A549 (cell line): ENCODE results near the gene F11. TPM values are rescaled to one million over a fixed set of nuclear protein-coding genes. Genes with fewer than 3 reads are reported as not detected.

Experiments used
- ATAC-seq, 2 experiments: fragments of 200-7000 bp in 1 of 2; fragments of >200 bp in 1 of 2; cut with Nextera tagmentation in 1 of 2; cut with Tn5 transposase in 1 of 2; 3 replicates each; pipeline versions ENCODE4 v1.8.0 to v1.9.1; 2018 to 2020; ENCODE audit warnings: mild to moderate bottlenecking in 1 of 2, moderate library complexity in 1 of 2
- CTCF ChIA-PET: fragments of 300-600 bp; sonication (Branson Sonifier 250); formaldehyde crosslinking; extraction: SDS; loops from one replicate; lab custom pipeline; 2021; ENCODE audit warnings: antibody characterized with exemption, inconsistent platforms; lab: Yijun Ruan, JAX
- POLR2A ChIA-PET: fragments of 350-600 bp; formaldehyde crosslinking; extraction: SDS; loops from one replicate; lab custom pipeline; 2021; ENCODE audit warnings: antibody characterized with exemption, inconsistent platforms; lab: Yijun Ruan, JAX
- DNase-seq, 2 experiments: peaks; one replicate each; pipeline versions ENCODE4 v3.0.0 to v3.0.0-alpha.2; 2011 to 2016; ENCODE audit warnings: low read depth in 1 of 2, low spot score in 1 of 2
- FAIRE-seq: peaks from 2 replicates; lab custom pipeline; 2011; peaks lifted over from hg19 to GRCh38; lab: Jason Lieb, UNC
- H3K27ac ChIP-seq, 2 experiments: fragments of >200 bp; sonication (Bioruptor Twin); formaldehyde crosslinking; 3 replicates each; pipeline ENCODE4 v1.5.1; 2016 to 2017
- H3K4me1 ChIP-seq: fragments of >200 bp; sonication (Bioruptor Twin); formaldehyde crosslinking; 3 replicates; pipeline ENCODE4 v1.6.1; 2016
- H3K4me2 ChIP-seq: fragments of >200 bp; sonication (Bioruptor Twin); formaldehyde crosslinking; 3 replicates; pipeline ENCODE4 v1.6.1; 2016
- H3K4me3 ChIP-seq: fragments of >200 bp; sonication (Bioruptor Twin); formaldehyde crosslinking; 3 replicates; pipeline ENCODE4 v1.5.1; 2016
- H3K9me3 ChIP-seq: fragments of >200 bp; sonication (Bioruptor Twin); formaldehyde crosslinking; 3 replicates; pipeline ENCODE4 v1.6.1; 2016
- CBX2 ChIP-seq: fragments of 200-600 bp; sonication (generic); IDR thresholded peaks from 2 replicates; pipeline ENCODE4 v1.6.1; 2016; ENCODE audit warnings: low read depth, mild to moderate bottlenecking, borderline replicate concordance
- CEBPB ChIP-seq, 2 experiments: fragments of >200 bp in 1 of 2; sonication (Bioruptor Twin) in 1 of 2; formaldehyde crosslinking in 1 of 2; IDR thresholded peaks; 2 replicates each; pipeline ENCODE4 v1.6.1; 2012 to 2016
- CHD2 ChIP-seq: fragments of 150-350 bp; IDR thresholded peaks from 2 replicates; pipeline ENCODE4 v1.6.1; 2014; ENCODE audit warnings: low read length; ENCODE audit not compliant: partially characterized antibody
- CHD4 ChIP-seq: fragments of 200-600 bp; sonication (generic); IDR thresholded peaks from 2 replicates; pipeline ENCODE4 v1.6.1; 2016; ENCODE audit warnings: antibody characterized with exemption, mild to moderate bottlenecking, borderline replicate concordance
- EHF ChIP-seq: fragments of 250-450 bp; sonication (Bioruptor Pico); IDR thresholded peaks from 2 replicates; pipeline ENCODE4 v1.5.0; 2020; ENCODE audit warnings: mild to moderate bottlenecking
- EP300 ChIP-seq, 2 experiments: fragments of >200 bp; sonication (Bioruptor Twin); formaldehyde crosslinking; IDR thresholded peaks; 2 replicates in 1 of 2; 3 replicates in 1 of 2; pipeline ENCODE4 v1.6.1; 2016 to 2017
- ESRRA ChIP-seq: fragments of 150-350 bp; IDR thresholded peaks from 2 replicates; pipeline ENCODE4 v1.6.1; 2014; ENCODE audit warnings: mild to moderate bottlenecking, low read length, borderline replicate concordance
- FOSB ChIP-seq: fragments of 250-450 bp; sonication (Bioruptor Pico); IDR thresholded peaks from 2 replicates; pipeline ENCODE4 v1.5.0; 2020; ENCODE audit warnings: mild to moderate bottlenecking, moderate library complexity
- FOSL2 ChIP-seq, 2 experiments: fragments of 450-650 bp in 1 of 2; fragments of >200 bp in 1 of 2; sonication (Bioruptor Twin) in 1 of 2; formaldehyde crosslinking; IDR thresholded peaks; 2 replicates each; pipeline versions ENCODE4 v1.5.0 to v1.6.1; 2016 to 2020; ENCODE audit warnings: mild to moderate bottlenecking in 1 of 2, moderate library complexity in 1 of 2
- HDAC2 ChIP-seq: fragments of 200-600 bp; sonication (generic); IDR thresholded peaks from 2 replicates; pipeline ENCODE4 v1.6.1; 2016
- HMGXB4 ChIP-seq: fragments of 250-450 bp; sonication (Bioruptor Pico); IDR thresholded peaks from 2 replicates; pipeline ENCODE4 v1.5.0; 2021; ENCODE audit warnings: mild to moderate bottlenecking, moderate library complexity, borderline replicate concordance
- JUN ChIP-seq, 2 experiments: fragments of >200 bp; sonication (Bioruptor Twin); formaldehyde crosslinking; IDR thresholded peaks; 2 replicates in 1 of 2; 3 replicates in 1 of 2; pipeline ENCODE4 v1.6.1; 2016 to 2017
- KDM5A ChIP-seq: fragments of 200-600 bp; sonication (generic); IDR thresholded peaks from 2 replicates; pipeline ENCODE4 v1.6.1; 2016; ENCODE audit warnings: antibody characterized with exemption, mild to moderate bottlenecking
- MAZ ChIP-seq: fragments of 150-350 bp; IDR thresholded peaks from 2 replicates; pipeline ENCODE4 v1.6.1; 2014; ENCODE audit warnings: antibody characterized with exemption, low read depth, low read length, borderline replicate concordance
- NR3C1 ChIP-seq: fragments of >200 bp; sonication (Bioruptor Twin); formaldehyde crosslinking; IDR thresholded peaks from 3 replicates; pipeline ENCODE4 v1.6.1; 2017
- PHF8 ChIP-seq: fragments of 200-600 bp; sonication (generic); IDR thresholded peaks from 2 replicates; pipeline ENCODE4 v1.6.1; 2016; ENCODE audit warnings: low read depth, mild to moderate bottlenecking, antibody characterized with exemption, moderate library complexity, borderline replicate concordance
- RFX5 ChIP-seq: fragments of 450-650 bp; IDR thresholded peaks from 2 replicates; pipeline ENCODE4 v1.7.1; 2014; ENCODE audit warnings: antibody characterized with exemption, mild to moderate bottlenecking, moderate library complexity
- RNF2 ChIP-seq: fragments of 200-600 bp; sonication (generic); IDR thresholded peaks from 2 replicates; pipeline ENCODE4 v1.6.1; 2016; ENCODE audit warnings: low read depth, mild to moderate bottlenecking, antibody characterized with exemption, moderate library complexity, borderline replicate concordance
- SMC3 ChIP-seq: fragments of >200 bp; sonication (Bioruptor Twin); formaldehyde crosslinking; IDR thresholded peaks from 3 replicates; pipeline ENCODE4 v1.6.1; 2018; ENCODE audit warnings: inconsistent platforms
- TP53 ChIP-seq: fragments of 250-450 bp; sonication (Bioruptor Pico); IDR thresholded peaks from 2 replicates; pipeline ENCODE4 v1.5.0; 2021; ENCODE audit warnings: mild to moderate bottlenecking, moderate library complexity
- ZSCAN20 ChIP-seq: fragments of 250-450 bp; sonication (Bioruptor Pico); IDR thresholded peaks from 2 replicates; pipeline ENCODE4 v1.8.0; 2022; ENCODE audit warnings: mild to moderate bottlenecking, moderate library complexity
- WGBS: methylation state at CpG from one replicate; pipeline ENCODE4 v1.1.6; 2017; ENCODE audit errors: missing lambda C conversion rate; 5-methylcytosine and 5-hydroxymethylcytosine counted together
- polyA plus RNA-seq, 4 experiments: library from polyadenylated mRNA; depleted of rRNA in 3 of 4; stranded (reverse); fragments of >200 nt; fragmentation: RNase III in 1 of 4; extraction: RNeasy Plus Mini Kit Qiagen cat#74134 plus additional on column Dnase treatment in 1 of 4; gene quantifications; 2 replicates in 3 of 4; 3 replicates in 1 of 4; pipeline ENCODE4 v1.2.3, GENCODE V29; 2011 to 2017
- TF ChIP-seq, protein P1 (sequence below): fragments of >200 bp; sonication (Bioruptor Twin); formaldehyde crosslinking; IDR thresholded peaks from 3 replicates; pipeline ENCODE4 v1.6.1; 2016

F11 gene
- polyA plus RNA-seq, 2 of the 4 experiments (the other 2 are of a cell fraction) = not detected

- POLR2A ChIA-PET = no interaction called here
- no peak overlapping the region for H3K27ac ChIP-seq
- FAIRE-seq (no peak), DNase-seq (no peak), ATAC-seq (no peak)
- no peaks in the 10 kb centered on the region for H3K9me3 ChIP-seq
- TF ChIP-seq CHD4 = no peak
- TF ChIP-seq SMC3 = no peak
- no peaks in the 10 kb centered on the region for H3K4me1 ChIP-seq
- H3K4me3 ChIP-seq = no peak overlapping the region
- 93% methylated on average over 25 of the region's 39 CpGs for WGBS
- CTCF ChIA-PET = interaction anchor here (1.5 to 2.2 kb wide), 3 partner anchors 10 to 289 kb away, joined by 3 to 7 read pairs (median 7); no protein-coding TSS in a partner anchor
- H3K4me2 ChIP-seq = no peak overlapping the region
Observed at GRCh38 chr4:186298031-186298647, 32.1 kb downstream of the F11 start.

DNA sequence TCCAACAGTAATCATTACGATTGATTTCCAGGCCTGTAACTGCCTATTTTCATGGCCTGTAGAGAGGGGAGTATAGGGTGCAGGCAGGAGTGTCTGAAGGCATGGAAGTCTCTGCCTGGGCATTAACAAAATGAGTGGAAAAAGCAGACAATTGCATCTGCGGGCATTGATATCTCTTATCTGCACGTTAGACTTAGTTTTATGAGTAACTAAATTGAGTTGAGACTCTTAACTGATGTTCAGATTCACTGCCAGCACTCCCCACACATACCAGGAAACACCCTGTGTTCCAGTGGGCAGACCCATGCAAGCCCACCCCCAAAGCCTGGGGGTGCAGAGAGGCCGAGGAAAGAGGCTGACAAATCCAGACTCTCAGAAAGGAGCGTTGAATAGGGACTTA is 33.3 kb downstream of the F11 start:
- CTCF ChIA-PET = no interaction called here
- Histone ChIP-seq H3K4me3 (no peak overlapping the region), H3K27ac (no peak overlapping the region), H3K4me2 (no peak overlapping the region)
- FAIRE-seq (no peak), ATAC-seq (no peak), DNase-seq (no peak)
- WGBS = 73% methylated on average over 5 of the region's 5 CpGs
- TF ChIP-seq PHF8 (no peak), NR3C1 (no peak), CEBPB (IDR thresholded peaks at IDR 0.05) (no peak), JUN (IDR thresholded peaks at IDR 0.05) (no peak), ZSCAN20 (CRISPR knock-in tag) (no peak), HMGXB4 (CRISPR knock-in tag) (no peak), RFX5 (no peak)
- TF ChIP-seq, all 56 proteins: peak for 0
- Histone ChIP-seq H3K9me3 (no peaks in the 10 kb centered on the region), H3K4me1 (no peaks in the 10 kb centered on the region)
- POLR2A ChIA-PET = no interaction called here

GRCh38 chr4:186300659-186301390 is 34.8 kb downstream of the F11 start:
- no peak for ATAC-seq
- Histone ChIP-seq H3K9me3 (no peaks in the 10 kb centered on the region), H3K4me2 (no peak overlapping the region), H3K4me3 (no peak overlapping the region), H3K27ac (no peak overlapping the region), H3K4me1 (no peaks in the 10 kb centered on the region)
- FAIRE-seq = no peak
- WGBS = 66% methylated on average over 6 of the region's 6 CpGs
- CTCF ChIA-PET = interaction anchor here (0.9 kb wide), 1 partner anchor 11 kb away, joined by 4 read pairs; no protein-coding TSS in a partner anchor
- POLR2A ChIA-PET = no interaction called here
- no peak for TF ChIP-seq TP53 (CRISPR knock-in tag)
- no peak for DNase-seq

- Histone ChIP-seq H3K4me3 (no peak overlapping the region), H3K4me2 (no peak overlapping the region), H3K4me1 (no peaks in the 10 kb centered on the region), H3K27ac (no peak overlapping the region), H3K9me3 (no peaks in the 10 kb centered on the region)
- TF ChIP-seq ESRRA = no peak
- ChIA-PET CTCF (interaction anchor here (1.5 to 4.8 kb wide), 2 partner anchors 8 to 283 kb away, joined by 3 to 17 read pairs; no protein-coding TSS in a partner anchor), POLR2A (no interaction called here)
- FAIRE-seq (no peak), ATAC-seq (no peak), DNase-seq (no peak)
- WGBS = 75% methylated on average over 5 of the region's 5 CpGs
Observed at GRCh38 chr4:186304216-186304615, 38.2 kb downstream of the F11 start.

- Histone ChIP-seq H3K27ac (no peak overlapping the region), H3K4me2 (no peak overlapping the region), H3K4me3 (no peak overlapping the region), H3K4me1 (no peaks in the 10 kb centered on the region), H3K9me3 (no peaks in the 10 kb centered on the region)
- ChIA-PET CTCF (interaction anchor here (1.0 to 4.8 kb wide), 3 partner anchors 9 to 283 kb away, joined by 3 to 17 read pairs (median 3); no protein-coding TSS in a partner anchor), POLR2A (no interaction called here)
- WGBS = 72% methylated on average over 13 of the region's 13 CpGs
- ATAC-seq (no peak), FAIRE-seq (no peak), DNase-seq (no peak)
- TF ChIP-seq, protein P1, sequence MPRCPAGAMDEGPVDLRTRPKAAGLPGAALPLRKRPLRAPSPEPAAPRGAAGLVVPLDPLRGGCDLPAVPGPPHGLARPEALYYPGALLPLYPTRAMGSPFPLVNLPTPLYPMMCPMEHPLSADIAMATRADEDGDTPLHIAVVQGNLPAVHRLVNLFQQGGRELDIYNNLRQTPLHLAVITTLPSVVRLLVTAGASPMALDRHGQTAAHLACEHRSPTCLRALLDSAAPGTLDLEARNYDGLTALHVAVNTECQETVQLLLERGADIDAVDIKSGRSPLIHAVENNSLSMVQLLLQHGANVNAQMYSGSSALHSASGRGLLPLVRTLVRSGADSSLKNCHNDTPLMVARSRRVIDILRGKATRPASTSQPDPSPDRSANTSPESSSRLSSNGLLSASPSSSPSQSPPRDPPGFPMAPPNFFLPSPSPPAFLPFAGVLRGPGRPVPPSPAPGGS = no peak
- TF ChIP-seq HDAC2 (no peak), CBX2 (no peak), EHF (CRISPR knock-in tag) (no peak), MAZ (no peak), KDM5A (no peak), CHD2 (no peak), NR3C1 (no peak), EP300 (IDR thresholded peaks at IDR 0.05) (no peak), FOSB (CRISPR knock-in tag) (no peak), RNF2 (no peak), FOSL2 (IDR thresholded peaks at IDR 0.05) (no peak), FOSL2 (CRISPR knock-in tag; IDR thresholded peaks at IDR 0.05) (no peak)
Observed at GRCh38 chr4:186304866-186305505, 39.0 kb downstream of the F11 start.
